ENCODE measurements around the gene CARHSP1.

CARHSP1 gene

GRCh38 chr16:8869212-8869987 lies 594 bp upstream of the CARHSP1 start:
- no peak for DNase-seq

- no peak for DNase-seq
These were observed 832 bp downstream of the CARHSP1 start for GRCh38 chr16:8867932-8868415.

- DNase-seq = peak; percentile 64
These were observed 1.4 kb downstream of the CARHSP1 start for GRCh38 chr16:8867216-8867931.

GRCh38 chr16:8866884-8867215 lies 2.0 kb downstream of the CARHSP1 start:
- DNase-seq = no peak

- DNase-seq = peak; percentile 77
These were observed 2.5 kb downstream of the CARHSP1 start for GRCh38 chr16:8866118-8866883.

GRCh38 chr16:8865145-8865882 lies 3.5 kb downstream of the CARHSP1 start:
- DNase-seq = no peak

GRCh38 chr16:8864480-8865110 lies 4.2 kb downstream of the CARHSP1 start:
- DNase-seq = no peak

GRCh38 chr16:8863594-8864424 lies 5.0 kb downstream of the CARHSP1 start:
- DNase-seq = no peak

- no peak for DNase-seq
These were observed 6.3 kb downstream of the CARHSP1 start for GRCh38 chr16:8862309-8863130.

- DNase-seq = no peak
These were observed 7.1 kb downstream of the CARHSP1 start for GRCh38 chr16:8861563-8862308.

- DNase-seq = no peak
These were observed 8.6 kb downstream of the CARHSP1 start for GRCh38 chr16:8859913-8860881.

GRCh38 chr16:8858994-8859912 lies 9.6 kb downstream of the CARHSP1 start:
- no peak for DNase-seq

GRCh38 chr16:8855972-8856371 lies 12.8 kb downstream of the CARHSP1 start:
- DNase-seq = no peak

GRCh38 chr16:8855051-8855786 lies 13.6 kb downstream of the CARHSP1 start:
- DNase-seq = no peak

GRCh38 chr16:8854298-8854948 lies 14.4 kb downstream of the CARHSP1 start:
- no peak for DNase-seq

- DNase-seq = no peak
These were observed 15.2 kb downstream of the CARHSP1 start for GRCh38 chr16:8853611-8854010.

All from femur (tissue), 1 donor.